ENCODE data around the gene PPP1R3F.

DNA sequence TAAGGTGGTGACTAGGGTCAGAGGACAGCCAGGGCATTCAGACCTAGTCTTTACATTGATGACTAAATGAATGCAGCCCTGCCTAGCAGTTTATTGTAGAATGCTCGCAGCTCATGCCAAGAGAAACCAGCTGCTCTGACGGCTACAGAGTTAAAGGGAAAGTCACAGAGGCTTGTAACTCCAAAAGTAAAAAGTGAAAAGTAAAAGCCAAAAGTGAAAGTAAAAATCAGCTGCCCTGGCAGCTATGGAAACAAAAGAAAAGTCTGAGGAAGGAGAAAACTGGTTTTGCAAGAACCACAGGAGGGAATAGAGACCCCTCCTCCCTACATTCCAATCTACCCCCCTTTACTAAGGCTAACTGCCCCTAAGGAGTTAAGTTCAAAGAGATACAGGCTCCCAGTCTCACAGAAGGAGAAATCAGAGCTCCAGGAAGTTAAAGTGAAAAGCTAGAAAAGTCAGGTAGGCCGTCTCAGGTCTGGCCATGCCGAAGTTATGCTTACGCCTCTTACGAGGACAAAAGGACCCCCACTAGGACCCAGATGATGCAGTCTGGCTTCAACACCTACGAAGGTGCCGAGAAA is 39.9 kb downstream of the PPP1R3F start:
- no peak for TF ChIP-seq EZH2phosphoT487 (IDR thresholded peaks at IDR 0.05; ENCODE audit: borderline replicate concordance, low read depth, low read length)
- TF ChIP-seq, protein P1, sequence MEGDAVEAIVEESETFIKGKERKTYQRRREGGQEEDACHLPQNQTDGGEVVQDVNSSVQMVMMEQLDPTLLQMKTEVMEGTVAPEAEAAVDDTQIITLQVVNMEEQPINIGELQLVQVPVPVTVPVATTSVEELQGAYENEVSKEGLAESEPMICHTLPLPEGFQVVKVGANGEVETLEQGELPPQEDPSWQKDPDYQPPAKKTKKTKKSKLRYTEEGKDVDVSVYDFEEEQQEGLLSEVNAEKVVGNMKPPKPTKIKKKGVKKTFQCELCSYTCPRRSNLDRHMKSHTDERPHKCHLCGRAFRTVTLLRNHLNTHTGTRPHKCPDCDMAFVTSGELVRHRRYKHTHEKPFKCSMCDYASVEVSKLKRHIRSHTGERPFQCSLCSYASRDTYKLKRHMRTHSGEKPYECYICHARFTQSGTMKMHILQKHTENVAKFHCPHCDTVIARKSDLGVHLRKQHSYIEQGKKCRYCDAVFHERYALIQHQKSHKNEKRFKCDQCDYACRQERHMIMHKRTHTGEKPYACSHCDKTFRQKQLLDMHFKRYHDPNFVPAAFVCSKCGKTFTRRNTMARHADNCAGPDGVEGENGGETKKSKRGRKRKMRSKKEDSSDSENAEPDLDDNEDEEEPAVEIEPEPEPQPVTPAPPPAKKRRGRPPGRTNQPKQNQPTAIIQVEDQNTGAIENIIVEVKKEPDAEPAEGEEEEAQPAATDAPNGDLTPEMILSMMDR (conservative IDR thresholded peaks at IDR 0.05; ENCODE audit: low read length), result no peak

All from OCI-LY7 (cell line).